CD4-positive, alpha-beta T cell (primary cell): Measurements from ENCODE around the gene BAIAP2L2. TPM values are rescaled to one million over a fixed set of nuclear protein-coding genes. Genes with fewer than 3 reads are reported as not detected.

Experiments
- ATAC-seq: fragments of 200-7000 bp; cut with Tn5 transposase; one replicate; pipeline ENCODE4 v1.10.0; 2022; ENCODE audit warnings: mild to moderate bottlenecking; ENCODE audit not compliant: poor library complexity
- CTCF ChIA-PET: fragments of 350-600 bp; sonication (Branson Sonifier 250); formaldehyde crosslinking; loops from one replicate; lab custom pipeline; 2021; ENCODE audit warnings: antibody characterized with exemption, inconsistent platforms; lab: Charles Lee
- POLR2A ChIA-PET: fragments of 350-600 bp; sonication (Branson Sonifier 250); formaldehyde crosslinking; loops from one replicate; lab custom pipeline; 2021; ENCODE audit warnings: antibody characterized with exemption, inconsistent platforms; lab: Charles Lee
- DNase-seq, 14 experiments: peaks; one replicate each; pipeline ENCODE4 v3.0.0-alpha.2; 2013 to 2020; ENCODE audit warnings: mixed read lengths in 2 of 14
- H3K27ac ChIP-seq, 2 donors: one replicate each; pipeline versions ENCODE4 v1.5.1 to v1.7.0; 2013; ENCODE audit warnings: low read length in 2 of 2, low read depth in 1 of 2, mild to moderate bottlenecking in 1 of 2
- H3K27me3 ChIP-seq, 2 experiments: 1 replicate in 1 of 2; 2 replicates in 1 of 2; pipeline versions ENCODE4 v1.6.1 to v1.7.0; 2013; ENCODE audit warnings: low read length in 2 of 2, control low read depth in 1 of 2, mild to moderate bottlenecking in 1 of 2, moderate library complexity in 1 of 2; ENCODE audit not compliant: insufficient read depth in 2 of 2, control insufficient read depth in 1 of 2
- H3K36me3 ChIP-seq: one replicate; pipeline ENCODE4 v1.6.1; 2013; ENCODE audit warnings: low read length, control low read depth; ENCODE audit not compliant: insufficient read depth
- H3K4me1 ChIP-seq: one replicate; pipeline ENCODE4 v1.6.1; 2013; ENCODE audit warnings: low read length, control low read depth; ENCODE audit not compliant: insufficient read depth
- H3K4me3 ChIP-seq: one replicate; pipeline ENCODE4 v1.5.1; 2013; ENCODE audit warnings: mild to moderate bottlenecking, low read length, moderate library complexity
- H3K9me3 ChIP-seq, 2 experiments: 1 replicate in 1 of 2; 2 replicates in 1 of 2; pipeline versions ENCODE4 v1.6.1 to v1.7.0; 2013; ENCODE audit warnings: low read length in 2 of 2, mild to moderate bottlenecking in 2 of 2, control low read depth in 1 of 2, moderate library complexity in 1 of 2; ENCODE audit not compliant: control insufficient read depth in 1 of 2, insufficient read depth in 1 of 2
- H3K27ac Mint-ChIP-seq: one replicate; pipeline ENCODE4 v1.8.0; 2020; ENCODE audit warnings: mixed read lengths
- H3K27me3 Mint-ChIP-seq: one replicate; pipeline ENCODE4 v1.8.0; 2021; ENCODE audit warnings: mixed read lengths
- H3K36me3 Mint-ChIP-seq: one replicate; pipeline ENCODE4 v1.8.0; 2021; ENCODE audit warnings: low read depth, mixed read lengths
- H3K4me1 Mint-ChIP-seq: one replicate; pipeline ENCODE4 v1.8.0; 2021; ENCODE audit warnings: low read depth, mixed read lengths
- H3K4me3 Mint-ChIP-seq: one replicate; pipeline ENCODE4 v1.8.0; 2020; ENCODE audit warnings: mild to moderate bottlenecking, mixed read lengths
- H3K9me3 Mint-ChIP-seq: one replicate; pipeline ENCODE4 v1.8.0; 2020; ENCODE audit warnings: mixed read lengths
- CTCF ChIP-seq: fragments of 200-600 bp; IDR thresholded peaks from one replicate; pipeline ENCODE4 v1.8.0; 2022; ENCODE audit warnings: antibody characterized with exemption, mild to moderate bottlenecking
- intact Hi-C, 2 experiments: fragments of 100-400 bp; cut with DNase I in 1 of 2; cut with micrococcal nuclease in 1 of 2; formaldehyde crosslinking; loops; one replicate each; pipeline versions ENCODE4 v1.15.1 to v1.9.0; 2023 to 2025; cut with DNase I, micrococcal nuclease
- total RNA-seq, 174 experiments: library from RNA in 2 of 174; stranded (reverse) in 2 of 174; gene quantifications; one replicate each; pipeline ENCODE4 v1.2.3 and lab custom pipeline; 2021 to 2026

Gene BAIAP2L2
- total RNA-seq, 2 experiments from 2014 or later: 0.45 to 1.0 TPM

DNA sequence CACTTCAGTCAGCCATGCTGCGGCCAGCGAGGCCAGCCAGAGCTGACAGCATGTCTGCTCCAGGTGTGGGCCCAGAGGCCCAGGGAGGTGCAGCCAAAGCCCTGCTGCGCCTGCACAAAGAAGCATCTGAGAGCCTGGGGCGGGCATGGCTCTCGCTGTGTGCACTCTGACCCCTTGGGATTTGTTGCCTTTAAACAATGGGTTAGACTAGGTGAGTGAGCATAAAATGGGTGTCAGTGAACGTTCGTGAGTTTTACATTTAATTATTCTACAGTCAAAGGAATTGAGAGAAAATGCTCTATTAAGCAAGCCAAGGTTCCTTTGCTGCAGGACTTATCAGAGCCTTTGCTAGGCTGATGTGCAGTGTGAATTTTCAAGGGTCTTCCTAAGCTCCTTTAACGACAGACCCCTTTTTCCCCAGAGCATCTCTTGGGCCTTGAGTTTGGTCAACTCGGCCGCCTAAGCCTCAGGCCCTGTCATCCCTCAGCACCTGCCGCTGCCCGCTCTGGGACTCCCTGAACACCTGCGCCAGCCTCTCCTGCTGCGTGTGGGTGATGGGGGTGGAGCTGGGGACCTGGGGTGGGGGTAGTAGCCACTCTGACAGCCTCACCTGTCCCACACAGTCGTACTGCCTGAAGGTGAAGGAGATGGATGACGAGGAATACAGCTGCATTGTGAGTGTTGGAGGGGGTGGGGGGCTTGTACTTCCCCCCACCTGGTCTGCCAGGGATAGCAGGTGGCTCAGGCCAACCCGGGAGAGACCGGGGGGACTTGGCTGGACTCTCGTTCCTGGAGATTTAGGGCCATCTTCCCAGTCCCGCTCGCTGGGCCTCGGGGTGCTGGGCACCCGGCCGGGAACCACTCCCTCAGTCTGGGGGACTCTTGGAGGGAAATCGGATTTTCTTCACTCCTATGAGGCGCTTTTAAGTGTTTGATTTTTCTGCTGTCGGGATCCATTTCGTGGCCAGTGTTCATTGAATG, 37.0 kb downstream of the BAIAP2L2 start:
- H3K9me3 Mint-ChIP-seq: no peaks in the 10 kb centered on the region
- H3K27ac ChIP-seq: no peak overlapping the region
- peaks cover 57% of the 10 kb centered on the region for H3K36me3 ChIP-seq

DNA sequence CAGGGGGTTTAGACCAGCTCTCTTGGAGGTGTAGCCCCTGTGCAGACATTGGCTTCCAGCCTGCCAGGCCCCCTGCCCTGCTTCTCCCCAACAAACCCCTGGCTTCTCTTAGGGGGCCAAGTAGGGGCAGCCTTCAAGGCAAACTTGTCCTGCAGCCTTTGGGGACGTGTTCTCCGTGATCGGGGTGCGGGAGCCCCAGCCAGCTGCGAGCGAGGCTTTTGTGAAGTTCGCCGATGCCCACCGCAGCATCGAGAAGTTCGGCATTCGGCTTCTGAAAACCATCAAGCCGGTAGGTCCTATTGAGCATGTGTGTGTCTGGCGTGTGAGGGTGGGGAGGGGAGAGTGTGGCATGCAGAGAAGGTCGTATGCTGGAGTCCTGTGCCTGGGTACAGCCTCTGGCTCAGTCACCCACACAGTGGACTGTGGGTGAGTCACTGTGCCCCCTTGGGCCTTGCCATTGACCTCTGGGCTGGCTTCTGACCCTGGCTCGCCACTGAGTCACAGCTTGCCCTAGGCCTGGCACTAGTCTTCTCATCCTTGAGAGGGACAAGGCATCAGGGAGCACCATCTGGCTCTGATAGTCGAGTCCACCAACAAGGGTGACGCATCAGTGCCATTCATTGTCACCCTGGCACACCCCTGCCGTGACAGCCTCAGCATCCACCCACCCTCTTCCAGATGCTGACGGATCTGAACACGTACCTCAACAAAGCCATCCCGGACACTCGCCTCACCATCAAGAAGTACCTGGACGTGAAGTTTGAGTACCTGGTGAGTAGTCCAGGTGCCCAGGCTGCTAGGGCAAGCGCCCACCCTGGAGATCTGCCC, 37.9 kb downstream of the BAIAP2L2 start:
- no peak for TF ChIP-seq CTCF
- no peaks in the 10 kb centered on the region for H3K9me3 ChIP-seq
- H3K27ac ChIP-seq: no peak overlapping the region
- H3K4me3 ChIP-seq: no peak overlapping the region
- Mint-ChIP-seq H3K9me3 (no peaks in the 10 kb centered on the region), H3K36me3 (peaks cover 47% of the 10 kb centered on the region), H3K4me3 (no peak overlapping the region), H3K27me3 (no peaks in the 10 kb centered on the region), H3K27ac (no peak overlapping the region), H3K4me1 (no peaks in the 10 kb centered on the region)
- ChIA-PET POLR2A (no interaction called here), CTCF (no interaction called here)
- no peak for DNase-seq
- no peaks in the 10 kb centered on the region for H3K27me3 ChIP-seq
- ATAC-seq: no peak
- intact Hi-C loops: no loop called here
- peaks cover 64% of the 10 kb centered on the region for H3K36me3 ChIP-seq
- H3K4me1 ChIP-seq: no peaks in the 10 kb centered on the region

More for the DNA sequence above, 37.0 kb downstream of the BAIAP2L2 start:
- Histone ChIP-seq H3K9me3 (no peaks in the 10 kb centered on the region), H3K27me3 (no peaks in the 10 kb centered on the region), H3K4me3 (no peak overlapping the region), H3K4me1 (no peaks in the 10 kb centered on the region)
- Mint-ChIP-seq H3K27me3 (no peaks in the 10 kb centered on the region), H3K27ac (no peak overlapping the region), H3K36me3 (peaks cover 38% of the 10 kb centered on the region), H3K4me3 (no peak overlapping the region), H3K4me1 (no peaks in the 10 kb centered on the region)
- no peak for TF ChIP-seq CTCF
- ATAC-seq: no peak
- CTCF ChIA-PET: no interaction called here
- DNase-seq: no peak
- POLR2A ChIA-PET: no interaction called here
- intact Hi-C loops: no loop called here

- Mint-ChIP-seq H3K27me3 (no peaks in the 10 kb centered on the region), H3K27ac (no peak overlapping the region), H3K4me3 (no peak overlapping the region), H3K36me3 (peaks cover 55% of the 10 kb centered on the region), H3K9me3 (no peaks in the 10 kb centered on the region), H3K4me1 (no peaks in the 10 kb centered on the region)
- Histone ChIP-seq H3K4me1 (no peaks in the 10 kb centered on the region), H3K27ac (no peak overlapping the region), H3K9me3 (no peaks in the 10 kb centered on the region), H3K27me3 (no peaks in the 10 kb centered on the region), H3K36me3 (peaks cover 67% of the 10 kb centered on the region), H3K4me3 (no peak overlapping the region)
- POLR2A ChIA-PET: no interaction called here
- CTCF ChIA-PET: no interaction called here
- ATAC-seq: no peak
- no peak for DNase-seq
- intact Hi-C loops: no loop called here
- TF ChIP-seq CTCF: no peak
These were observed 38.8 kb downstream of the BAIAP2L2 start for GRCh38 chr22:38071421-38072321.
